Measurements from ENCODE around the gene VPS51. TPM values are rescaled to one million over a fixed set of nuclear protein-coding genes. Genes with fewer than 3 reads are reported as not detected.
A peak's percentile ranks its signal among the peaks of the same experiment; 100 is the strongest.

Gene VPS51
- total and polyA plus RNA-seq, 2 of the 4 experiments (the other 2 are of a cell fraction), result 56.3 to 113 TPM

DNA sequence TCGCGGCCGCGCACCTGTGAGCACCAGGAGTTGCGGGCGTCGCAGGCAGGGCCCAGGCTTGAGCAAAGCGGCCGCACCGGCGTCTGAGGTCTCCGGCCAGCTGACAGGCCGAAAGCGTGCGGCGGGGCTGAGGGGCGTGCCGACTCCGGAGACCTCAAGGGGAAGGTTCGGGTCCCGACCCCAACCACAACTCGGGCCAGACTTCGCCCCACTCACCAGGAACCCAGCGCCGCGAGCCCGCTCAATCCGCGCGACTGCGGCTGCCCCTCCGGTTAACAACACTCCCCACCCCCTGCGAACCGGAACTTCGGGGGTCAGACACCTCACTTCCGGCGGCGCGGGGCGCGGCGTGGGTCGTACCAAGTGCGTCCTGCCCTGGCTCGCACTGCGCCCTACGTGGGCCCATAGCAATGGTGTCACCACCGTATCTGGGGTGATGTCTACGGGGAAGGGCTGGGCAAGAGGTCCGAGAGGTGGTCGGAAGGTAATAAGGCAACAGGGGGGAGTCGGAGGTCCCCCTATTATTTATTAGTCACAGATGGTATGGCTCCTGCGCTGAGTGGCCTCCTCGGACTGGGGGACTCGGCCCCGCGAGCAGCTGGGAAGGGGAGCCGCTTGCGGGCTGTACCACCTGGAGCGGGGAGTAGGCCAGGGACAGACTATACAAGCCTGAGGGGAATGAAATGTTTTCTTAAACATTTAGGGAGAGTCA is 38.4 kb downstream of the VPS51 start, which contains the start of gene SYVN1 (continued):
- peak; percentile 94 for TF ChIP-seq MAZ (IDR thresholded peaks at IDR 0.05; ENCODE audit: borderline replicate concordance, low read depth, low read length)

DNA sequence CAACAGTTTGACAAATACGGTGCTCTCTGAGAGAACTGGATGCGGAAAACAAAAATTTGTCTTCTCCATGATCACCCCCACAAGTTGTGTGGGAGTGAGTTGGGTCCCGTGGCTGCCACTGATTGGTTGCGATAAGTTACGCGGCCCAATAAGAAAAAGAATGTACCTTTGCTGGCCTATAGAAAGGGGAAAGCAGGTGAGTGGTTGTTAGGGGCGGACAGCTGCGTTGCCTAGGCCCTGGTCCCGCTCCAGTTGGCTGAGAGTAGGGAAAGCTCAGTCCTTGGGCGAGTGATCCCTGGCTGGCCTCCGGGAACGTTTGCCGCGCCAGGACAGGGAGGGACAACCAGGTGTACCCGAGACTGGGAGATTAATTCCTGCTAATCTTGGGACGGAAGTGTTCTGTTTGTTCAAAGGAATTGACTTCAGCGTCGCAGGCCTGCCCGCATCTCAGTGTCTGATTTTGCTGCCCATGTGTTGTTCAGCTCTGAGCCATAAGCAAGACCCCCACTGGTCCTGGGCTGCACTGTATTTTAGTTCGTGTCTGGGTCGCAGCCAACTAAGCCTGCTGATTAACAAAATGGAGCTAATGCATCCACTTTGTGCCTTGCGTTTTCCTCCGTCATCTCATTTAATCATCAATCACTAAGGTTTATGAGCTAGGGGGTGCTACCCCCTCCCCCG is 39.1 kb downstream of the VPS51 start:
- BruUV-seq (replicated peaks), result no TSS peak
- peak overlapping the region; percentile 83 for H3K4me2 ChIP-seq (ENCODE audit: low read depth, low read length)
- peak overlapping the region; percentile 5 for H3K18ac ChIP-seq (ENCODE audit: low read depth, low read length)
- intact Hi-C loops (cut with micrococcal nuclease), result no loop called here
- peak overlapping the region; percentile 99 for H3K27ac ChIP-seq (ENCODE audit: insufficient read depth, low read length)
- peak overlapping the region; percentile 98 for H2BK120ac ChIP-seq (ENCODE audit: low read depth, low read length)
- peak overlapping the region; percentile 100 for H3K4ac ChIP-seq (ENCODE audit: low read depth, low read length)
- H3K36me3 ChIP-seq (ENCODE audit: control insufficient read depth, insufficient read depth, low read length), result peaks cover 27% of the 10 kb centered on the region
- H4K8ac ChIP-seq (ENCODE audit: low read depth in 2 of 2, low read length in 2 of 2), result peak overlapping the region; percentile 98 to 99
- peak overlapping the region; percentile 96 for H3K56ac ChIP-seq (ENCODE audit: extremely low read depth, insufficient read depth, low read length)
- H3K23ac ChIP-seq (ENCODE audit: low read depth, low read length), result peak overlapping the region; percentile 95; the same call in 1 of the 2 replicates
- H4K20me1 ChIP-seq (ENCODE audit: insufficient read depth, low read length), result peaks cover 28% of the 10 kb centered on the region
- H2BK15ac ChIP-seq (ENCODE audit: low read depth, low read length), result peak overlapping the region; percentile 100; the same call in 2 of the 3 replicates
- H3K9ac ChIP-seq (ENCODE audit: low read depth, low read length), result peak overlapping the region; percentile 99
- peaks cover 6% of the 10 kb centered on the region; the same call in 1 of the 2 replicates for H3K4me1 ChIP-seq (ENCODE audit: control insufficient read depth, insufficient read depth, low read length)
- H4K5ac ChIP-seq (ENCODE audit: low read depth, low read length), result peak overlapping the region; percentile 56
- peaks cover 18 to 43% of the 10 kb centered on the region in 2 experiments for H3K79me1 ChIP-seq (ENCODE audit: low read depth in 1 of 2, low read length in 2 of 2)
- ChIA-PET POLR2A (ENCODE audit: unreplicated experiment) (no interaction called here), CTCF (interaction anchor here (0.6 kb wide), 2 partner anchors 12 to 290 kb away, joined by 4 to 5 read pairs; no protein-coding TSS in a partner anchor)
- in situ Hi-C loops (cut with MboI; ENCODE audit: low sequenced_read_pairs), result no loop called here
- peak; percentile 89 for ATAC-seq (ENCODE audit: low read depth)
- H3K9me3 ChIP-seq (ENCODE audit: control insufficient read depth, insufficient read depth, low read length), result no peaks in the 10 kb centered on the region
- peak overlapping the region; percentile 98 for H2BK5ac ChIP-seq (ENCODE audit: low read depth, low read length, poor library complexity, severe bottlenecking)
- H3K4me3 ChIP-seq (ENCODE audit: insufficient read depth, low read depth, low read length), result peak overlapping the region; percentile 63
- WGBS, 2 experiments (ENCODE audit: extremely low coverage in 2 of 2, insufficient read length in 1 of 2), result 1% methylated on average over 11 of the region's 24 CpGs; no CpG with 5 or more reads in 1 of the 2 experiments
- dilution Hi-C loops (cut with HindIII; ENCODE audit: low sequenced_read_pairs, unreplicated experiment), result no loop called here
- H2AFZ ChIP-seq (replicated peaks; ENCODE audit: low read length, poor library complexity), result peak overlapping the region; percentile 99
- H4K91ac ChIP-seq (ENCODE audit: insufficient read depth, low read depth, low read length), result peak overlapping the region; percentile 100
- peak; percentile 97 for DNase-seq
- H3K14ac ChIP-seq (replicated peaks; ENCODE audit: low read depth, low read length), result peak overlapping the region; percentile 100
- no peaks in the 10 kb centered on the region for H3K27me3 ChIP-seq (ENCODE audit: control insufficient read depth, insufficient read depth, low read length)
- H2AK9ac ChIP-seq (replicated peaks; ENCODE audit: low read depth, low read length, poor library complexity), result peak overlapping the region; percentile 98
- peak overlapping the region; percentile 53; the same call in 1 of the 2 replicates for H2BK20ac ChIP-seq (ENCODE audit: low read depth, low read length)
- peaks cover 21% of the 10 kb centered on the region for H3K9me1 ChIP-seq (ENCODE audit: insufficient read depth, low read length)
- peak overlapping the region; percentile 99 for H2AK5ac ChIP-seq (ENCODE audit: low read depth, low read length)
- TF ChIP-seq CEBPB (IDR thresholded peaks at IDR 0.05; ENCODE audit: low read depth, low read length), result no peak
- TF ChIP-seq, protein P1, sequence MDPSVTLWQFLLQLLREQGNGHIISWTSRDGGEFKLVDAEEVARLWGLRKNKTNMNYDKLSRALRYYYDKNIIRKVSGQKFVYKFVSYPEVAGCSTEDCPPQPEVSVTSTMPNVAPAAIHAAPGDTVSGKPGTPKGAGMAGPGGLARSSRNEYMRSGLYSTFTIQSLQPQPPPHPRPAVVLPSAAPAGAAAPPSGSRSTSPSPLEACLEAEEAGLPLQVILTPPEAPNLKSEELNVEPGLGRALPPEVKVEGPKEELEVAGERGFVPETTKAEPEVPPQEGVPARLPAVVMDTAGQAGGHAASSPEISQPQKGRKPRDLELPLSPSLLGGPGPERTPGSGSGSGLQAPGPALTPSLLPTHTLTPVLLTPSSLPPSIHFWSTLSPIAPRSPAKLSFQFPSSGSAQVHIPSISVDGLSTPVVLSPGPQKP (IDR thresholded peaks at IDR 0.05; ENCODE audit: borderline replicate concordance, low read depth, low read length), result no peak
- no peak for TF ChIP-seq POLR2A (IDR thresholded peaks at IDR 0.05; ENCODE audit: low read depth, low read length)
- no peak for TF ChIP-seq RAD21 (IDR thresholded peaks at IDR 0.05; ENCODE audit: low read length)
- TF ChIP-seq, protein P2, sequence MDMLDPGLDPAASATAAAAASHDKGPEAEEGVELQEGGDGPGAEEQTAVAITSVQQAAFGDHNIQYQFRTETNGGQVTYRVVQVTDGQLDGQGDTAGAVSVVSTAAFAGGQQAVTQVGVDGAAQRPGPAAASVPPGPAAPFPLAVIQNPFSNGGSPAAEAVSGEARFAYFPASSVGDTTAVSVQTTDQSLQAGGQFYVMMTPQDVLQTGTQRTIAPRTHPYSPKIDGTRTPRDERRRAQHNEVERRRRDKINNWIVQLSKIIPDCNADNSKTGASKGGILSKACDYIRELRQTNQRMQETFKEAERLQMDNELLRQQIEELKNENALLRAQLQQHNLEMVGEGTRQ (IDR thresholded peaks at IDR 0.05; ENCODE audit: low read depth, low read length), result peak; percentile 38; the same call in 1 of the 2 replicates
- no peak for TF ChIP-seq NFE2L2 (IDR thresholded peaks at IDR 0.05; ENCODE audit: low read depth, low read length)
- no peak for TF ChIP-seq SMC3 (IDR thresholded peaks at IDR 0.05; ENCODE audit: low read depth, low read length)
- TF ChIP-seq BHLHE40 (IDR thresholded peaks at IDR 0.05; ENCODE audit: low read depth, low read length), result no peak; the same call in 1 of the 2 replicates
- no peak for TF ChIP-seq MAFK (IDR thresholded peaks at IDR 0.05; ENCODE audit: low read depth, low read length)
- no peak for TF ChIP-seq RCOR1 (IDR thresholded peaks at IDR 0.05; ENCODE audit: insufficient replicate concordance, low read length)
- TF ChIP-seq FOS (IDR thresholded peaks at IDR 0.05; ENCODE audit: low read depth, low read length), result no peak
- TF ChIP-seq CHD1 (IDR thresholded peaks at IDR 0.05; ENCODE audit: low read depth, low read length), result 0 out of 2 replicates have a peak, but pooled peaks have one; percentile 89
- TF ChIP-seq MAZ (IDR thresholded peaks at IDR 0.05; ENCODE audit: borderline replicate concordance, low read depth, low read length), result peak; percentile 46; the same call in 1 of the 2 replicates

Measured in IMR-90 (cell line).